Spleen (tissue), 11 donors: Measurements from ENCODE around the gene FETUB. TPM values are rescaled to one million over a fixed set of nuclear protein-coding genes. Genes with fewer than 3 reads are reported as not detected.
"Not testable (repeated sequence)": the region's sequence is repeated elsewhere in the genome, so short reads cannot be mapped to it uniquely, and the experiment has no call there.

Source experiments
- DNase-seq: peaks from one replicate; pipeline ENCODE4 v3.0.0-alpha.2; 2020
- H3K27ac ChIP-seq, 8 donors: fragments of 200-600 bp; sonication (generic) in 7 of 8; 1 replicate in 4 of 8; 2 replicates in 4 of 8; pipeline versions ENCODE4 v1.5.0 to v1.8.0; 2016 to 2021; ENCODE audit warnings: inconsistent platforms in 4 of 8, mild to moderate bottlenecking in 4 of 8, moderate library complexity in 1 of 8
- H3K27me3 ChIP-seq, 7 donors: fragments of 200-600 bp; sonication (generic) in 6 of 7; replicated peaks in 1 of 7; 1 replicate in 4 of 7; 2 replicates in 3 of 7; pipeline versions ENCODE4 v1.5.0 to v1.8.0; 2016 to 2021; ENCODE audit warnings: inconsistent platforms in 3 of 7, mild to moderate bottlenecking in 1 of 7
- H3K36me3 ChIP-seq, 6 donors: fragments of 200-600 bp; sonication (generic) in 5 of 6; 1 replicate in 4 of 6; 2 replicates in 2 of 6; pipeline versions ENCODE4 v1.5.0 to v1.8.0; 2016 to 2021; ENCODE audit warnings: inconsistent platforms in 2 of 6
- H3K4me1 ChIP-seq, 6 donors: fragments of 200-600 bp; sonication (generic) in 5 of 6; 1 replicate in 3 of 6; 2 replicates in 3 of 6; pipeline versions ENCODE4 v1.5.0 to v1.8.0; 2016 to 2021; ENCODE audit warnings: inconsistent platforms in 3 of 6
- H3K4me3 ChIP-seq, 8 donors: fragments of 200-600 bp; sonication (generic) in 7 of 8; 1 replicate in 4 of 8; 2 replicates in 4 of 8; pipeline versions ENCODE4 v1.5.0 to v1.8.0; 2016 to 2021; ENCODE audit warnings: inconsistent platforms in 4 of 8, mild to moderate bottlenecking in 4 of 8, moderate library complexity in 2 of 8
- H3K9me3 ChIP-seq, 8 donors: fragments of 200-600 bp; sonication (generic) in 7 of 8; 1 replicate in 4 of 8; 2 replicates in 4 of 8; pipeline versions ENCODE4 v1.5.0 to v1.8.0; 2016 to 2021; ENCODE audit warnings: inconsistent platforms in 4 of 8
- CTCF ChIP-seq, 11 experiments: fragments of 200-600 bp in 7 of 11; fragments of 450-650 bp in 4 of 11; sonication (generic) in 4 of 11; IDR thresholded peaks in 8 of 11; conservative IDR thresholded peaks in 3 of 11; 1 replicate in 7 of 11; 2 replicates in 4 of 11; pipeline versions ENCODE4 v1.4.0 to v1.8.0; 2016 to 2021; ENCODE audit warnings: antibody characterized with exemption in 11 of 11, inconsistent platforms in 4 of 11, mild to moderate bottlenecking in 1 of 11
- POLR2A ChIP-seq, 3 donors: fragments of 450-650 bp; IDR thresholded peaks; one replicate each; pipeline ENCODE4 v1.5.1; 2017; ENCODE audit warnings: antibody characterized with exemption in 3 of 3, mild to moderate bottlenecking in 1 of 3
- POLR2AphosphoS5 ChIP-seq, 3 donors: sonication (generic); formaldehyde crosslinking; IDR thresholded peaks; one replicate each; pipeline ENCODE4 v1.5.1; 2017; ENCODE audit warnings: antibody characterized with exemption in 3 of 3
- WGBS, 5 donors: extraction: QIAGEN DNeasy Blood & Tissue Kit in 3 of 5; methylation state at CpG; one replicate each; pipeline versions ENCODE4 v1.1.5 to v1.1.7; 2013 to 2018; 5-methylcytosine and 5-hydroxymethylcytosine counted together
- intact Hi-C: fragments of 100-400 bp; cut with DNase I; formaldehyde crosslinking; loops from one replicate; pipeline ENCODE4 v1.15.0; 2023; ENCODE audit warnings: low total_unique reads
- polyA plus RNA-seq, 3 donors: library from polyadenylated mRNA; stranded (reverse); fragments of 200-250 nt; gene quantifications; one replicate each; pipeline ENCODE4 v1.2.1, GENCODE V29; 2013
- total RNA-seq, 7 donors: library from RNA; depleted of rRNA in 3 of 7; stranded (reverse); fragments of >200 nt in 3 of 7; fragmentation: NEBNext Ultra II Directional in 4 of 7; extraction: Animal tissue kit (Norgen Biotek cat#: 25700) in 4 of 7; gene quantifications; one replicate each; pipeline versions ENCODE4 v1.1.0 to v1.2.1, GENCODE V29; 2016 to 2021
- donor health status: healthy with polysubstance abuse.
- donor health status: DM: no; HTN: no; CAD: no; lungs with moderate emphysema.
- donor health status: DM: no; HTN: no; CAD: no.
- donor health status: Bipolar disorder and iron deficiency.
- donor health status: healthy.
- donor health status: DM: no; HTN: no; CAD: no.
- donor health status: DM: yes; HTN: yes; CAD: no.

FETUB gene
- total and polyA plus RNA-seq, 10 donors: not detected

- 57 to 100% (median 91%) methylated on average over 1 of the region's 1 CpG for WGBS, 5 donors
- H3K4me3 ChIP-seq: no peak overlapping the region
- intact Hi-C loops: no loop called here
- peaks cover 0 to 15% (median 8%) of the 10 kb centered on the region in 8 donors for H3K9me3 ChIP-seq
- TF ChIP-seq POLR2AphosphoS5 (IDR thresholded peaks at IDR 0.05): no peak
- TF ChIP-seq CTCF (IDR thresholded peaks at IDR 0.05 in 8 of 11, conservative IDR thresholded peaks at IDR 0.05 in 3 of 11): no peak
- no peak for TF ChIP-seq POLR2A (IDR thresholded peaks at IDR 0.05)
- no peak overlapping the region for H3K27ac ChIP-seq
- peaks cover 0 to 37% (median 0%) of the 10 kb centered on the region in 7 donors for H3K27me3 ChIP-seq
- H3K36me3 ChIP-seq: no peaks in the 10 kb centered on the region
- H3K4me1 ChIP-seq: no peaks in the 10 kb centered on the region
- no peak for DNase-seq
Observed at GRCh38 chr3:186680869-186681268, 40.7 kb downstream of the FETUB start.

- WGBS, 5 donors: 56 to 70% (median 65%) methylated on average over 3 of the region's 3 CpGs
- no peaks in the 10 kb centered on the region for H3K4me1 ChIP-seq
- no peak for DNase-seq
- intact Hi-C loops: no loop called here
- H3K9me3 ChIP-seq: peaks cover 0 to 15% (median 8%) of the 10 kb centered on the region in 8 donors
- H3K27ac ChIP-seq: no peak overlapping the region
- H3K36me3 ChIP-seq: no peaks in the 10 kb centered on the region
- TF ChIP-seq POLR2A (IDR thresholded peaks at IDR 0.05) (no peak), CTCF (IDR thresholded peaks at IDR 0.05 in 8 of 11, conservative IDR thresholded peaks at IDR 0.05 in 3 of 11) (no peak), POLR2AphosphoS5 (IDR thresholded peaks at IDR 0.05) (no peak)
- H3K27me3 ChIP-seq: peaks cover 0 to 28% (median 0%) of the 10 kb centered on the region in 7 donors
- no peak overlapping the region for H3K4me3 ChIP-seq
Observed at GRCh38 chr3:186682812-186683211, 42.6 kb downstream of the FETUB start.

- no peaks in the 10 kb centered on the region for H3K4me1 ChIP-seq
- 64 to 76% (median 68%) methylated on average over 3 of the region's 3 CpGs for WGBS, 5 donors
- intact Hi-C loops: no loop called here
- DNase-seq: no peak
- no peak overlapping the region for H3K4me3 ChIP-seq
- TF ChIP-seq POLR2AphosphoS5 (IDR thresholded peaks at IDR 0.05) (no peak), POLR2A (IDR thresholded peaks at IDR 0.05) (no peak), CTCF (IDR thresholded peaks at IDR 0.05 in 8 of 11, conservative IDR thresholded peaks at IDR 0.05 in 3 of 11) (no peak)
- H3K27ac ChIP-seq: no peak overlapping the region
- peaks cover 0 to 22% (median 0%) of the 10 kb centered on the region in 7 donors for H3K27me3 ChIP-seq
- H3K36me3 ChIP-seq: no peaks in the 10 kb centered on the region
- peaks cover 0 to 15% (median 8%) of the 10 kb centered on the region in 8 donors for H3K9me3 ChIP-seq
Observed at GRCh38 chr3:186683979-186684378, 43.8 kb downstream of the FETUB start.

- peaks cover 0 to 15% (median 8%) of the 10 kb centered on the region in 8 donors for H3K9me3 ChIP-seq
- 68 to 89% (median 75%) methylated on average over 2 of the region's 2 CpGs for WGBS, 5 donors
- H3K27ac ChIP-seq, H3K4me1 ChIP-seq, DNase-seq, H3K36me3 ChIP-seq, intact Hi-C loops, H3K4me3 ChIP-seq: not testable (repeated sequence)
- H3K27me3 ChIP-seq: peaks cover 0 to 27% (median 0%) of the 10 kb centered on the region in 7 donors
Observed at GRCh38 chr3:186686475-186686874, 46.3 kb downstream of the FETUB start.
